ENCODE measurements around the gene PAPLN.

Gene PAPLN

DNA sequence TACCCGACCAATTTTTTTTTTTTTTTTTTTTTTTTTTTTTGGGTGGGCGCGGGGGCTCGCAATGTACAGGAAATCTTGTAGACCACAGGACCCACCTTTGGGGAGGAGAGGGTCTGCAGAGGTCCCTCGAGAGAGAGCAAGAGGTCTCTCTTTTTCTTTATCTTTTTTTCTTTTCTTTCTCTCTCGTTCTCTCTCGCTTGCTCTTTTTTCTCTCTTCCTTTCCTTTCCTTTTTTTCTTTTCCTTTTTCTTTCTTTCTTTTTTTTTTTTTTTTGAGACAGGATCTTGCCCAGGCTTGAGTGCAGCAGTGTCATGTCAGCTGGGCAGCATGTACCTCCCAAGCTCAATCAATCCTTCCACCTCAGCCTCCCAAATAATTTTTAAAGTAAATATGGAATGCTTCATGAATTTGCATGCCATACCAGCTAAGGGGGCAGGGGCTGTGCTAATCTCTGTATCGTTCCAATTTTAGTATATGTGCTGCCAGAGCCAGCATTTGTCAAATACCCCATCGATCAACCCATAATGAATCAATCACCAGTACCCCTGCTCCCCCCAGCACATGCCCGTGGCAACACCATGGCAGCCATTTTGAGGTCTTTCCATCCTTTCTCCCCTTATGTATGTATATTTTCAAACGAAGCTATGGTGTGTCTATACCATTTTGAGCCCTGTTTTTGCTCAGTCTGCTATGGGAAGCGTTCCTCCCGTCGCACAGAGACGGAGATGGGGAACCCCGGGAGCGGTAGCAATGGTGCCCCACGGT, 9.3 kb downstream of the PAPLN start:
- DNase-seq (ENCODE audit: low spot score): no peak

DNA sequence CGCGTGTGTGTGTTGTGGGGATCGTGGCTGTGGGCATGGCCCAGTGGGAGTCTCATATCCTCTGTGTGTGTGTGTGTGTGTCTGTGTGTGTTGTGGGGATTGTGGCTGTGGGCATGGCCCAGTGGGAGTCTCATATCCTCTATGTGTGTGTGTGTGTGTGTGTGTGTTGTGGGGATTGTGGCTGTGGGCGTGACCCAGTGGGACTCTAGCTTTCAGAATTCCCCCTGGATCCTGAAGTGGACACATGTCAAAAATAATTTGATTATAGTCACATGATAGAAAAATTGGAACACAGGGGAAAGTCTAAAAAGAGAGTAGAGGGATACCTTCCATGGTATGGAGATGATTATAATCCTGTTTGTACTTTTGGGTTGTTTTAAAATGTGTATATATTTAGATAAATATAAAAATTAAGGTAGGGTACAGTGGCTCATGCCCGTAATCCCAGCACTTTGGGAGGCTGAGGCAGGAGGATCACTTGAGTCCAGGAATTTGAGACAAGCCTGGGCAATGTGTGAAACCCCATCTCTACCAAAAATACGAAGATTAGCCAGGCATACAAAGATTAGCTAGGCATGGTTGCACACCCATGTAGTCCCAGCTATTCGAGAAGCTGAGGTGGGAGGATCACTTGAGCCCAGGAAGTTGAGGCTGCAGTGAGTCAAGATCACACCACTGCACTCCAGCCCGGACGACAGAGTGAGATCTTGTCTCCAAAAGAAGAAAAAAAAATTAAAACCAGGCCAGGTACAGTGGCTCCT, 11.0 kb downstream of the PAPLN start:
- DNase-seq (ENCODE audit: low spot score): peak; percentile 46

DNA sequence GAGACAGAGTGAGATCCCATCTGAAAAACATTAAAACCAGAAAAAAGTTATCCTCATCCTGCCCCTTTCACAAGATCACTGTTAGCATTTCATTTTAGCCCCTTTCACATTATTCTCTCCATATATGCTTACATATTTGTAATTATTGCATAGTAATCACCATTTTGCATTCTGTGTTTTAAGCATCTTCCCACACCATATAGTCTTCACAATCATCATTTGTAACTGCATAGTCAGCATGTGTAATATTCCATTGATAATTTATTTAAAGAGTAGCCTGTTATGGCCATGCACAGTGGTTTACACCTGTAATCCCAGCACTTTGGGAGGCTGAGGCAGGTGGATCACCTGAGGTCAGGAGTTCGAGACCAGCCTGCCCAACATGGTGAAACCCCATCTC, 11.8 kb downstream of the PAPLN start:
- DNase-seq (ENCODE audit: low spot score): no peak

DNA sequence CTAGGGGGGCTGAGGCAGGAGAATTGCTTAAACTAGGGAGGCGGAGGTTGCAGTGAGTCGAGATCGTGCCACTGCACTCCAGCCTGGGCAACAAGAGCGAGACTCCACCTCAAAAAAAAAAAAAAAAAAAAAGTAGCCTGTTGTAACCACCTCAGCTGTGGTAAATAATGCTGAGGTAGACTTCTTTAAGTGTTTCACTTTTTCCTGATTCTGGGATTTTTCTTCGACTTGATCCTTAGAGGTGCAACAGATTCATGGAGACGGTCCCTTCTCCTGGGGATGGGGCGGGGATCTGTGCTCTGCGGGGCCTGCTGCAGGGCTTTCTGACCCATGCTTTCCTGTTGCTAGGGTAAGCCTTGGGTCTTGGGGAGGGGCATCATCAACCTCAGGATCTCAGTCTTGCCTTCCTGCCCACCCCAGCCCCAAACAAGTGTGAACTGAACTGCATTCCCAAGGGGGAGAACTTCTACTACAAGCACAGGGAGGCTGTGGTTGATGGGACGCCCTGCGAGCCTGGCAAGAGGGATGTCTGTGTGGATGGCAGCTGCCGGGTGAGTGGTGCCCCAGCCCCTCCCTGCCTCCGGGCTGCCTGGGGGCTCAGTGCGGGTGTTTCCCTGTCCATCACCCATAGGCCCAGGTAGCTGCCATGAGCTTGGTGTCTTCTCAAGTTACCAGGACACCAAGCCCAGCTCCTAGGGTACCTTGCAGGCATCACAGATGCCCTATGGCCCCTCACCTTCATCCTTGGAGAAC, 12.4 kb downstream of the PAPLN start:
- DNase-seq (ENCODE audit: low spot score): no peak

DNA sequence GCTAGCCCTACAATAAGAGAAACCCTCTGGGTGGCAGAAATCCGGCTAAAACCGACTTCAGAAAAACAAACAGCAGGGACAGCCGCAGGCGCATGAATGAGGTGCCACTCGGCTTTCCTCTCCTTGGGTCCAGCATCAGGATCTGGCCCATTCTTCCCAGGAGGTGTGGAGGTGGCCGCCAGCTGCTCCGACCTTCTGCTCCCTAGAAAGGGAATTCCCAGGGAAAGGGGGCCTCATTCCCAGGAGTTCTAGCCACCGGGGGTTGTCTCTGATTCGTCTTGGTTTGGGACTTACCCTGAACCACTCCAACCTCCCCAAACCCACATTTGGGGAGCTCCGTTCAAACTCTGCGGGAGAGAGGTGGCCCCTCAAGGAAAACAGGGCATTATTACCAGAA, 13.0 kb downstream of the PAPLN start:
- DNase-seq (ENCODE audit: low spot score): no peak

DNA sequence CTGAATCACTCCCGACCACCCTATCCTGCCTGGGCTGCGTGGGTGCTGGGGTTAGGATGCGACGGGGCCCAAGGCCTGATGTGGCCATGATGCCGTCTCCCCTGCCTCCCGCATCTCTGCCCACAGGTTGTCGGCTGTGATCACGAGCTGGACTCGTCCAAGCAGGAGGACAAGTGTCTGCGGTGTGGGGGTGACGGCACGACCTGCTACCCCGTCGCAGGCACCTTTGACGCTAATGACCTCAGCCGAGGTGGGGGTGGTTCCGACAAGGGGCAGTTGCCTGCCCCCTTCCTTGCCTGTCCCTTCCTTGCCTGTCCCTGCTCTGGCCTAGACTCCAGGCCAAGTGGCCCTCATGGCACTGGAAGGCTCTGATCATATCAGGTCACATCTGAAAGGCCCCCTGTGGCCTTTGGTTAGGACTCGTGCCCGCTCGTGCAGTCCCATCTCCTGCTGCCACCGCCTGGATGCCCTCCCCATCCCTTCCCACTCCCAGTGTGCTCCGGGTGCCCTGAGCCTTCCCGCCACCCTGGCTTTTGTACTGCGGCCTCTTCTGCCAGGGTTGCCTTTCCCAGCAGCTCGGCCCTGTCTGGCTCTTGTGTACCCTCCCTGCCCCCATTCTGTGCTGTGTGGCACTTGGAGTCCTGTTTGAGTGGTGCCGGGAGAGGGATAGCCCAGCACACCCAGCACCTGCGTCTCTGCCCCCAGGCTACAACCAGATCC, 13.6 kb downstream of the PAPLN start:
- DNase-seq (ENCODE audit: low spot score): no peak

DNA sequence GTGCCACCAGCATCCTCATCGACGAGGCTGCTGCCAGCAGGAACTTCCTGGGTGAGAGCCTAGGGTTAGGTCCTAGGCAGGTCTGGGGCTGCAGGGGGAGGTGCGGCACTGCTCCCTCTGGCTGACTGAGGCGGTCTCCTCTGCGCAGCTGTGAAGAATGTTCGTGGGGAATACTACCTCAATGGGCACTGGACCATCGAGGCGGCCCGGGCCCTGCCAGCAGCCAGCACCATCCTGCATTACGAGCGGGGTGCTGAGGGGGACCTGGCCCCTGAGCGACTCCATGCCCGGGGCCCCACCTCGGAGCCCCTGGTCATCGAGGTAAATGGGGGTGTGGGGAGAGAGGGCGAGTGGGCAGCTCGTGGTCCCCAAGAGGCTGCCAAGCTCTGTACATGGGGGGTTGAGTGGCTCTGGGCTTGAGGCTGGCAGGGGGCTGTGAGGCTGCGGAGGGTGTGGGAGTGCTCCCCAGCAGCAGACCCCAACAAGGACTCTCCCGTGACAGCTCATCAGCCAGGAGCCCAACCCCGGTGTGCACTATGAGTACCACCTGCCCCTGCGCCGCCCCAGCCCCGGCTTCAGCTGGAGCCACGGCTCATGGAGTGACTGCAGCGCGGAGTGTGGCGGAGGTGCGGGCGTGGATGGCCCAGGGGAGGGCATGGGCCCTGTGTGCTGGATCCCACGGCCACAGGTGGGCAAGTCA, 14.4 kb downstream of the PAPLN start:
- DNase-seq (ENCODE audit: low spot score): no peak

DNA sequence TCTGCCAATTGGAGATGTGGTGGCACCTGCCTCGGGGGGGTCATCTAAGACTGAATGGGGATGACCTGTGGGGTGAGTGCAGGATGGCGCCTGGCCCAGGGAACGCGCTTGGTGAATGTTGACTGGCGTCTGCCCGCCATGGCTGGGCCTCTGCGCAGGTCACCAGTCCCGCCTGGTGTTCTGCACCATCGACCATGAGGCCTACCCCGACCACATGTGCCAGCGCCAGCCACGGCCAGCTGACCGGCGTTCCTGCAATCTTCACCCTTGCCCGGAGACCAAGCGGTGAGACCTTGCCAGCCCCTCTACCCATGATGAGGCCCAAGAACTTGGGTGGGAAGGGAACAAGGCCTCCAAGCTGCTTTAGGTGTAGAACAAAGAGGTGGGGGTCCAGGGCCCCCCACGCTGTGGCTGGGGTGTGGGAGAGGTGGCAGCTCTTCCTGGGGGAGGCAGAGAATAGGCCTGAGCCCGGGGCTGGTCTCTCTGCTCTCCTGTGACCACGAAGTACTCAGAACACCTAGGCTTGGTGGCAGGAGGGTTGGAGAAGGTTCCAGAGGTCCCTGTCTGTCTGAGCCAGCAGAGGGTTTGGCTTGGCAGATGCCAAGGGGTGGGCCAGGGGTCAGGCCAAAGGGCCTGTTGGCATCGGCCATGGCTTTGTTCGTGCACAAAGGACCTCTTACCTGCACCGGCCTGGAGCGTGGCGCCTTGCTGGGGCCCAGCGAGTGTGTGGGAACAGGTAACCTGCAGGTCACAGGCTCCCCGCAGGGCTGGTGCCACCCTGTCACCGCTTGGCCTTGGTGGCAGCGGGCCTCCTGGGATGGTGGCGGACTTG, 15.4 kb downstream of the PAPLN start:
- no peak for DNase-seq (ENCODE audit: low spot score)

DNA sequence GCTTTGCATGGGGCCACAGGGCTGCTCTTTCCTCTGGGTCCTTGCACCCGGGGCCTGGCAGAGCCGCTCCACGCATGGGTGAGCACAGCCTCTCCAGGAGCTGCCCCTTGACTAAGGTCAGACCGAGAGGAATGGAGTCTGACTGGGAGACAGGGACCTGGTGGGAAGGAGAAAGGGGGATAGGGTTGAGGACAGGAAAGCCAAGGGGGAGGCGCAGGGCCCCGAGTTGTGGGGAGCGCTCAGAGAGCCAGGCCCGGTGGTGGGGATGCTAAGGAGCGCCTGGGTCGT, 16.0 kb downstream of the PAPLN start:
- DNase-seq (ENCODE audit: low spot score): no peak

DNA sequence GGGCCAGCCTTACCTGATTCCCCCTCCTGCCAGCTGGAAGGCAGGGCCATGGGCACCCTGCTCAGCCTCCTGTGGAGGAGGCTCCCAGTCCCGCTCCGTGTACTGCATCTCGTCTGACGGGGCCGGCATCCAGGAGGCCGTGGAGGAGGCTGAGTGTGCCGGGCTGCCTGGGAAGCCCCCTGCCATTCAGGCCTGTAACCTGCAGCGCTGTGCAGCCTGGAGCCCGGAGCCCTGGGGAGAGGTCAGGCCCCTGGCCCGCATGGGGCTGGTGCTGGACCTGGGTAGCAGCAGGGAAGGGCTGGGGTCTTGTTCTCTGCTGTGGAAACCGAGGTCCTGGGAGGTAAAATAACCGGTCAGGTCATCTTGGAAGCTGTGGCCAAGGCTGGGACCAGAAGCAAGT, 16.4 kb downstream of the PAPLN start:
- DNase-seq (ENCODE audit: low spot score): no peak

DNA sequence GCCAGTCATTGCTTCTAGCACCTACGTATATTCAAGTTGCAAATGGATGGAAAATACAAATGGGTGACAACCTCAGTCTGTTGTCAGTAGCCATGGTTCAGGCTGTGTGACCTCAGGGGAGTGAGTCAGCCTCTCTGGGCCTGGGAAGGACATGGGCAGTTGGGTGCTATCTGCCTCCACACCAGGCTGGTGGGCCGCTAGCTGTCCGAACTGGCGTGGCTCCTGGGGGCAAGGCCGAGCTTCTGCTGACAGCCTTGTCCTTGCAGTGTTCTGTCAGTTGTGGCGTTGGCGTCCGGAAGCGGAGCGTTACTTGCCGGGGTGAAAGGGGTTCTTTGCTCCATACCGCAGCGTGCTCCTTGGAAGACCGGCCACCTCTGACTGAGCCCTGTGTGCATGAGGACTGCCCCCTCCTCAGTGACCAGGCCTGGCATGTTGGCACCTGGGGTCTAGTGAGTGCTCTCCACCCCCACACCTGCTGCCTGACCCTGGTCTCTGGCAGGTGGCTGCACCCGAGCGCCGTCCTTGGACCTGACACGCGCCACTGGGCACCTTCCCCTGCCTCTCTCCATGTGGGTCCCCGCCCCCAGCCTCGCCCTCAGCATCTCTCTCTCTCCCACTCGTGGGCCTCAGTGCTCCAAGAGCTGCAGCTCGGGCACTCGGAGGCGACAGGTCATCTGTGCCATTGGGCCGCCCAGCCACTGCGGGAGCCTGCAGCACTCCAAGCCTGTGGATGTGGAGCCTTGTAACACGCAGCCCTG, 17.1 kb downstream of the PAPLN start:
- DNase-seq (ENCODE audit: low spot score): no peak

DNA sequence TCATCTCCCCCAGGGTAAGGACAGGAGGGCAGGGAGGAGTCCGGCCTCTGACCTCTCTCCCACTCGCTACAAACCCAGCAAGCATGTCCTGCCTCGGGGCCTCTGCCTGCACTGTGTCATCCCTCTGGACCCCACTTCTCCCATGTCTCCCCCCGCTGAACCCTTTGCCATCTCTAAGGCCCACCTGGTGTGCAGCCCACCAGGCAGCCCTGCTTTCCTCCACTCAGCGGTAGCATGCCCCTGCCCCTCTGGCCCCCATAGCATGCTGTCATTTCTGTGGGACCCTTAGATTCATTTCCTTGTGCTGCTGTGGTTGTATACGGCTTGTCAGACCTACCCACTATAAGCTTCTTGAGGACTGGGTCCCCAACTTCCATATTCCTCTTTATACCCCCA, 17.7 kb downstream of the PAPLN start:
- DNase-seq (ENCODE audit: low spot score): no peak

DNA sequence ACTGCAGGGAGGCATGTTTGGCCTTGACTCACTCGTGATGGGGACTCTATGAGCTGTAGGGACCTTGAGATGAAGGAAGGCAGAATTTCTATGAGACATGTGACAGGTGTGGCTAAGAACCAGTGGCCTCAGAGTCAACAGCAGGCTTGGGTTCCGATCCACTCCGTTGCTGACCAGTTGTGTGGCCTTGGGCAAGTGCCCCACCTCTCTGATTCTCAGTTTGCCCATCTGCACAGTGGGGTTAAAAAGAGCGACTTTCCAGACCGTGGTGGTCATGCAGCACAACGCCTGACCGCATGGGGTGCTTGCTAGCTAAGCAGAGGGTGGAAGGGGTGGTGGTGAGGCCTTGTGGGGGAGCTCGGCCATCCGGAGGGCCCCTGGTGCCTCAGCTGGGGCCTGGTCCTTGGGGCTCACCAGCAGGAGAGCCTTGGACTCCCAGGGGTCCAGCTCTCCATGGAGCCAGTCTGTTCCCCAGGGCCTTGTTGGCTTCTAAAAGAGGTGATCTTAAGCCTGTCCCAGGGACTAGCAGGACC, 18.5 kb downstream of the PAPLN start:
- no peak for DNase-seq (ENCODE audit: low spot score)

DNA sequence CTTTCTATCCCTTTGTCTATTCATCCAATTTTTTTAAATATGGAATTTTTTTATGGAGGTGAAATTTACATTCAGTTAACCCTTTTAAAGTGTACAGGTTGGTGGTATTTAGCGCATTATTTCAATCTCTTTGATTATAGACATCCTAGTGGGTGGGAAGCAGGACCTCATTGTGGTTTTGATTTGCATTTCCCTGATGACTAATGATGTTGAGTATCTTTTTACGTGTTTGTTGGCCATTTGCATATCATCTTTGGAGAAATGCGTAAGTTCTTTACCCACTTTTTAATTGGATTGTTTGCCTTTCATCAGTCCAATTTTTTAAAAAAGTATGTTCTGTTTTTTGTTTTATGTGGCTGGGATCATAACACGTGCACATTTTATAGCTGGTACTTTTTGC, 20.8 kb downstream of the PAPLN start:
- DNase-seq (ENCODE audit: low spot score): no peak

DNA sequence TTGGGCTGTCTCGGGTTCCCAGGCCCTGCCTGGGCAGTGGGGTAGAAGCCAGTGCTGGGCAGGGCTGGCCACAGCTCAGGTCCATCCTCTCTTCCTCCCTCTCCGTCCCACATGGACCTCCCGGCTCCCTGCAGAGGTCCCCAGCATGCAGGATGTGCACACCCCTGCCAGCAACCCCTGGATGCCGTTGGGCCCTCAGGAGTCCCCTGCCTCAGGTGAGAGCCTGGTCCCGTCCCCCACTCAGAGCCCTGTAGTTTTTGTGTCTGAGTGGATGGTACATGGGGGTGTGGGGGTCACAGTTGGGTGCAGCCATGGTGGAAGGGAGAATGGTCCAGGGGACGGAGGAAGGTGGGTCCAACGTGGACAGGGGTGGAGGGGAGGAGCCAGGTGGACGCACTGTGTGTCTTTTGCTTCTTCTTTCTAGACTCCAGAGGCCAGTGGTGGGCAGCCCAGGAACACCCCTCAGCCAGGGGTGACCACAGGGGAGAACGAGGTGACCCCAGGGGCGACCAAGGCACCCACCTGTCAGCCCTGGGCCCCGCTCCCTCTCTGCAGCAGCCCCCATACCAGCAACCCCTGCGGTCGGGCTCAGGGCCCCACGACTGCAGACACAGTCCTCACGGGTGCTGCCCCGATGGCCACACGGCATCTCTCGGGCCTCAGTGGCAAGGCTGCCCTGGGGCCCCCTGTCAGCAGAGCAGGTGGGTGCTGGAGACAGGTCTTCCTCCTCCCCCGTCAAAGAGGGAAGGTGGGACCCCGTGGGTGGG, 21.7 kb downstream of the PAPLN start:
- no peak for DNase-seq (ENCODE audit: low spot score)

DNA sequence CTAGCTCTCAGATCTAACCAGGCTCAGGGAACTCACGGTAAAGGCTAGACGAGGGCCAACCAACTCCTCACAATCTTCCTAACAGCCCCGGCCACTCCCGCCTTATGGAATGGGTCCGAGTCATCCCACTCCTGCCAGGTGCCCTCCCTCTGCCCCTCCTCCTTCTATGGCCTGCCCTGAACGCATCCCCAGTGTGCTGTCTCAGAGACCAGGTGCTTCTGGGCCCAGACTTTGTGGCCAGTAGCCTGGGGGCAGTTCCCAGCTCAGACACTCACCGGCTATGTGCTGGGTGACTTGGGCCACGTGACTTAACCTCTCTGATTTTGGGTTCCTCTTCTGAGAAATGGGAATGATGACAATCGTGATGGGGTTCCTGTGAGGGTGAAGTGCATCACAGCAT, 22.5 kb downstream of the PAPLN start:
- no peak for DNase-seq (ENCODE audit: low spot score)

DNA sequence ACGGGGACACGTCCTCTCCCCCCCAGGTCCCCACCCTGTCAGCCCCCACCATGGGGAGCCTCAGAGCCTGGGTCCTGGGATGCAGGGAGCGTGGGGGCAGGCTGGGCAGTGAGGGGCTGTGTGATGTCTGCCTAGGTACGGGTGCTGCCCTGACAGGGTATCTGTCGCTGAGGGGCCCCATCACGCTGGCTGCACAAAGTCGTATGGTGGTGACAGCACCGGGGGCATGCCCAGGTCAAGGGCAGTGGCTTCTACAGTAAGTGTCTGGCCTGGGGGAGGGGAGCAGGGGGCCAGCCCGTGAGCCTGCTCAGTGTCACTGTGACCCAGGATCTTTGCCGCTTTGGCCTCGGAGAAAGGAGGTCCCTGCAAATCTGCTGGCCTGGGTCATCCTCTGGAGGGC, 23.3 kb downstream of the PAPLN start:
- no peak for DNase-seq (ENCODE audit: low spot score)

DNA sequence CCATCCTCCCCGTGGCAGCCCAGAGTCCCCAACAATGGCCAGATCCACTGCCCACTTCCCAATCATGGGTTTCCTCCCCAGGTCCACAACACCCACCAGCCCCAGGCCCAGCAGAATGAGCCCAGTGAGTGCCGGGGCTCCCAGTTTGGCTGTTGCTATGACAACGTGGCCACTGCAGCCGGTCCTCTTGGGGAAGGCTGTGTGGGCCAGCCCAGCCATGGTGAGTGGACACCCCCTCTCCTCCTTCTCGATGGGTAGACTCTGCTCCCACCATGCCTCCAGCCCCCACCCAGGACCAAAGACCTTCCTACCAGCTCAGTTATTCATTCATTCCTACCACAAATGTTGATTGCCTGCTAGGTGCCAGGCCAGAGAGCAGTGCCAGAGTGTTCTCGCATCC, 23.8 kb downstream of the PAPLN start:
- no peak for DNase-seq (ENCODE audit: low spot score)
